SK-N-SH (cell line): Measurements from ENCODE around the gene RBP5. TPM values are rescaled to one million over a fixed set of nuclear protein-coding genes. Genes with fewer than 3 reads are reported as not detected.
A peak's percentile ranks its signal among the peaks of the same experiment; 100 is the strongest.

Source experiments
- CTCF ChIA-PET: fragments of 300-600, 350-600 bp; formaldehyde crosslinking; extraction: SDS; loops from one replicate; lab custom pipeline; 2021; lab: Yijun Ruan, JAX
- POLR2A ChIA-PET: fragments of 350-600 bp; sonication (Branson Sonifier 250); formaldehyde crosslinking; extraction: SDS; loops from one replicate; lab custom pipeline; 2020; ENCODE audit warnings: antibody characterized with exemption, inconsistent platforms; lab: Yijun Ruan, JAX
- DNase-seq: peaks from one replicate; pipeline ENCODE4 v3.0.0; 2012
- H2AFZ ChIP-seq: fragments of 200-600 bp; sonication (generic); 2 replicates; pipeline ENCODE4 v1.8.1; 2016; ENCODE audit warnings: antibody characterized with exemption, mild to moderate bottlenecking, low read depth
- H3F3A ChIP-seq: fragments of 200-600 bp; sonication (generic); replicated peaks from 2 replicates; pipeline ENCODE3; 2016; ENCODE audit warnings: antibody characterized with exemption, mild to moderate bottlenecking; ENCODE audit not compliant: insufficient read depth
- H3K27ac ChIP-seq, 2 experiments: fragments of 200-500 bp in 1 of 2; fragments of 200-600 bp in 1 of 2; sonication (Bioruptor generic) in 1 of 2; sonication (generic), shearing (Covaris generic) in 1 of 2; 2 replicates each; pipeline versions ENCODE4 v1.5.1 to v1.6.1; 2014 to 2016; ENCODE audit warnings: low read depth in 2 of 2, inconsistent platforms in 1 of 2, low read length in 1 of 2, mild to moderate bottlenecking in 1 of 2, mixed read lengths in 1 of 2
- H3K27me3 ChIP-seq: fragments of 200-600 bp; sonication (generic), shearing (Covaris generic); 2 replicates; pipeline ENCODE4 v1.6.1; 2016; ENCODE audit warnings: mixed run types; ENCODE audit not compliant: insufficient read depth
- H3K36me3 ChIP-seq, 2 experiments: fragments of 200-500 bp in 1 of 2; fragments of 200-600 bp in 1 of 2; sonication (Bioruptor generic) in 1 of 2; sonication (generic) in 1 of 2; replicated peaks in 1 of 2; 2 replicates each; pipeline versions ENCODE3 to v1.5.1; 2014 to 2016; ENCODE audit warnings: low read length in 1 of 2, mild to moderate bottlenecking in 1 of 2; ENCODE audit not compliant: insufficient read depth in 2 of 2, control insufficient read depth in 1 of 2
- H3K4me1 ChIP-seq, 2 experiments: fragments of 200-500 bp in 1 of 2; fragments of 200-600 bp in 1 of 2; sonication (Bioruptor generic) in 1 of 2; sonication (generic), shearing (Covaris generic) in 1 of 2; 2 replicates each; pipeline versions ENCODE4 v1.5.1 to v1.6.1; 2014 to 2016; ENCODE audit warnings: low read depth in 1 of 2, low read length in 1 of 2, mixed run types in 1 of 2; ENCODE audit not compliant: insufficient read depth in 2 of 2, control insufficient read depth in 1 of 2
- H3K4me2 ChIP-seq: fragments of 200-600 bp; sonication (generic), shearing (Covaris generic); 2 replicates; pipeline ENCODE4 v1.6.1; 2017; ENCODE audit warnings: mixed run types
- H3K4me3 ChIP-seq, 2 experiments: fragments of 200-500 bp in 1 of 2; fragments of 200-600 bp in 1 of 2; sonication (Bioruptor generic) in 1 of 2; sonication (generic), shearing (Covaris generic) in 1 of 2; 2 replicates each; pipeline versions ENCODE4 v1.5.1 to v1.8.1; 2014 to 2016; ENCODE audit warnings: low read depth in 2 of 2, inconsistent platforms in 1 of 2, low read length in 1 of 2, mild to moderate bottlenecking in 1 of 2, mixed read lengths in 1 of 2, moderate library complexity in 1 of 2
- H3K79me2 ChIP-seq: fragments of 200-600 bp; sonication (generic); 2 replicates; pipeline ENCODE4 v1.8.1; 2017; ENCODE audit warnings: mild to moderate bottlenecking; ENCODE audit not compliant: insufficient read depth
- H3K9ac ChIP-seq: fragments of 200-600 bp; sonication (generic); 2 replicates; pipeline ENCODE4 v1.6.1; 2017; ENCODE audit warnings: mixed run types
- H3K9me2 ChIP-seq: fragments of 200-600 bp; sonication (generic); 2 replicates; pipeline ENCODE4 v1.6.1; 2017; ENCODE audit warnings: mixed run types
- H3K9me3 ChIP-seq: fragments of 200-600 bp; sonication (generic); 2 replicates; pipeline ENCODE4 v1.6.1; 2017; ENCODE audit warnings: mixed run types, mild to moderate bottlenecking, moderate library complexity
- H4K20me1 ChIP-seq: fragments of 200-600 bp; sonication (generic); 2 replicates; pipeline ENCODE4 v1.6.1; 2017; ENCODE audit warnings: mild to moderate bottlenecking, mixed run types; ENCODE audit not compliant: insufficient read depth
- CHD2 ChIP-seq: fragments of 150-350 bp; IDR thresholded peaks from 2 replicates; pipeline ENCODE4 v1.6.1; 2018; ENCODE audit warnings: low read length; ENCODE audit not compliant: partially characterized antibody
- ELF1 ChIP-seq: IDR thresholded peaks from 2 replicates; pipeline ENCODE4 v1.4.0; 2012
- MXI1 ChIP-seq: IDR thresholded peaks from 2 replicates; pipeline ENCODE4 v1.6.1; 2012; ENCODE audit warnings: mild to moderate bottlenecking, low read depth, low read length, improper control_type of control experiment
- NRF1 ChIP-seq: IDR thresholded peaks from 2 replicates; pipeline ENCODE4 v1.6.1; 2012; ENCODE audit warnings: low read depth, mild to moderate bottlenecking, low read length
- POLR2AphosphoS5 ChIP-seq: IDR thresholded peaks from 2 replicates; pipeline ENCODE4 v1.6.1; 2012; ENCODE audit warnings: low read depth, low read length
- TCF12 ChIP-seq: IDR thresholded peaks from 2 replicates; pipeline ENCODE4 v1.4.0; 2012
- WGBS: methylation state at CpG from one replicate; pipeline ENCODE4 v1.1.6; 2017; ENCODE audit warnings: low lambda C conversion rate; 5-methylcytosine and 5-hydroxymethylcytosine counted together
- polyA plus RNA-seq, 3 experiments: library from polyadenylated mRNA; depleted of rRNA; stranded (reverse); fragments of >200 nt; gene quantifications; 2 replicates each; pipeline ENCODE4 v1.2.3, GENCODE V29; 2012
- TF ChIP-seq, protein P1 (sequence below): IDR thresholded peaks from 2 replicates; pipeline ENCODE4; 2012
- TF ChIP-seq, protein P2 (sequence below): fragments of 150-350 bp; IDR thresholded peaks from 2 replicates; pipeline ENCODE4 v1.6.1; 2016; ENCODE audit warnings: mild to moderate bottlenecking, low read depth, low read length
- TF ChIP-seq, protein P3 (sequence below): fragments of 200-600 bp; sonication (generic); IDR thresholded peaks from 2 replicates; pipeline ENCODE4 v1.6.1; 2017; ENCODE audit warnings: antibody characterized with exemption, mild to moderate bottlenecking, moderate library complexity

The RBP5 gene
- polyA plus RNA-seq, 1 of the 3 experiments (the other 2 are of a cell fraction): 0.12 TPM

DNA sequence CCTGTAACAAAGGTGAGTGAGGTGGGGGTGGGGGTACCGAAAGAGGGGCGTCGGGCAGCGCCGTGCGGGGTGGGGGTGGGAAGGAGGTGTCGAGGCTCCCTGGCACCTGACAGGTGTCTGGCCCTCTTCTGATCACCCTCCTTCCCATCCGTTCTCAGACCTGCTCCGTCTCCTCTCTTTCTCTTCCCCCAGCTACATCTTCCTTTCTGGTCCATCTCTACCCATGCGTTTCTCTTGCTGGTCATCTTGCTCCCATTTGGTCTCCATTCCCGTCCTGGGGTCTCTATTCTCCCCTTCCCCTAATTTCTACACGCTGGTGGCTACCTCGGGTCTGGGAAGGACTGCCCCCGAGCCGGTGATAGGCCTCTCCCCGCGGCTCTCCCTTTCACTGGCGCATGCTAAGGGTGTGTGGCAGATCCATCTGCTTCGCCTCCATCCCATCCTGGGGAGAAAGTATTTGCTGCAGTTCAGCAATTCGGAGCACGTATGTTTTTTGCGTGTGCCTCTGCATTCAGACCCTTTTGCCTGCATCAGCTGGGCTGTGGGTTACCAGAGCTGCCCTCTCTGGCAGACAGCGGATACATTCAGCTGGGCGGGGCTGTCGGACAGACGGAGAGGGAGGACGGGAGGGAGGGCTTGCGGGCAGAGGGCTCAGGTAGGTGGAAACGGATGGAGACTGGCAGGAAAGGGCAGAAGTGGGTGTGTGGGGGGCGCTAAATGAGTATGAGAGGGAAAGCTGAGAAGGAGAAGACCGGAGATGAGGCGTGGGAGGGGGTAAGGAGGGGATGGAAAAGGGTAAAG lies 2.2 kb upstream of the RBP5 start:
- Histone ChIP-seq H3K4me2 (peak overlapping the region; percentile 95), H3K9ac (peak overlapping the region; percentile 51; the same call in 1 of the 2 replicates), H3K27ac (peak overlapping the region in 1 of 2 experiments; percentile 64; a peak in 1 of 4 replicates), H3K4me3 (peak overlapping the region; percentile 71 to 76), H3K4me1 (peaks cover 0 to 13% of the 10 kb centered on the region in 2 experiments; a peak in 1 of 4 replicates), H3K9me3 (no peaks in the 10 kb centered on the region), H2AFZ (peak overlapping the region; percentile 90; the same call in 1 of the 2 replicates), H4K20me1 (no peaks in the 10 kb centered on the region), H3F3A (no peaks in the 10 kb centered on the region), H3K79me2 (no peaks in the 10 kb centered on the region), H3K27me3 (0 out of 2 replicates have a peak, but pooled peaks cover 7% of the 10 kb centered on the region), H3K9me2 (no peaks in the 10 kb centered on the region), H3K36me3 (peaks cover 0 to 2% of the 10 kb centered on the region in 2 experiments)
- CTCF ChIA-PET: interaction anchor here (1.0 to 2.1 kb wide), 6 partner anchors 10 to 58 kb away, joined by 3 to 9 read pairs (median 6); no protein-coding TSS in a partner anchor
- POLR2A ChIA-PET: no interaction called here
- TF ChIP-seq POLR2AphosphoS5 (no peak), MXI1 (peak; percentile 65; the same call in 1 of the 2 replicates)
- 32% methylated on average over 32 of the region's 32 CpGs for WGBS
- DNase-seq: peak; percentile 78

DNA sequence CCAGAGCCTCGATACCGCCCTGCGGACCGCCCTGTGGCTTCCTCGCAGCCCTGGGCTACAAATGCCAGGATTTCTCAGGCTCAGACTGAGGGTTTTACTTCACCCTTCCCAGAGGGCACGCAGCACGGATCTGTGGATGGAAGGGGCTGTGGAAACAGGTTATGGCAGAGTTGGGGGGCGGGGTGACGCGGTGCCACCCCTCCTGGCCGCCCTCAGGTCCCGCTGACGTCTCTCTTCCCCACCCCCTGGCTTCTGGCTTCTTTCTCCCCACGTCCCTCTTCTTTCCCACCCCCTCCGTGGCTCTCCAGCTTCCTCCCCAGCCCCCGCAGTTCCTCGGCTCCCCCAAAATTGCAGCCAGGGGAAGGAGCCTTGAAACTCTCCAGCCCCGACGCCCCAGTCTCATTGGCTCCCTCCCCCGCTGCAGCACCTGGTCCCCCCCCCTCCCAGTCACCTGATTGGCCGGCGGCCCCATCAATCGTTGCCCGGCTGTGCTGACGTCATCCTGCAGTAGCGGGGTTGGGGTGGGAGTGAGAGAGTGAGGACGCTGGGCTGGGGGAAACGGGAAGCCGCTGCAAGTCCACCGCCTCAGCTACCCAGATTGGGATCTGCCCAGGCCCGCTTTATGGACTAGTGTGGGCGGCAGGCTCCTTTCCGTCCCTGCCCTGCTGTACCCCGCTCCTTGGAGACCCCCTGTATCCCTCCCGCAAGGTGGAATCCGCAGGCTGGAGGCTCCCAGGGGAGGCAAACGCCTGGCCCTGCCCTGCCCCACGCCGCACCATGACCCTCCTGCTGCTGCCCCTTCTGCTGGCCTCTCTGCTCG lies 1.4 kb upstream of the RBP5 start, which contains the start of gene CLSTN3:
Gene CLSTN3, plus strand, starts transcription at position 500 of the 820 bp plus-strand sequence. Its CDS starts 278 bp downstream, at position 778.
- no peaks in the 10 kb centered on the region for H3K9me2 ChIP-seq
- H3K9me3 ChIP-seq: no peaks in the 10 kb centered on the region
- H3K36me3 ChIP-seq: peaks cover 0 to 2% of the 10 kb centered on the region in 2 experiments
- DNase-seq: peak; percentile 100
- ChIA-PET POLR2A (no interaction called here), CTCF (interaction anchor here (0.9 to 2.8 kb wide), 6 partner anchors 11 to 59 kb away, joined by 3 to 11 read pairs (median 6); no protein-coding TSS in a partner anchor)
- H3K27ac ChIP-seq: peak within 1 kb of the TSS in 1 of 2 experiments; percentile 67; a peak in 1 of 4 replicates
- H2AFZ ChIP-seq: peak within 1 kb of the TSS; percentile 90; the same call in 1 of the 2 replicates
- no peaks in the 10 kb centered on the region for H3K79me2 ChIP-seq
- no peaks in the 10 kb centered on the region for H3F3A ChIP-seq
- TF ChIP-seq, protein P1, sequence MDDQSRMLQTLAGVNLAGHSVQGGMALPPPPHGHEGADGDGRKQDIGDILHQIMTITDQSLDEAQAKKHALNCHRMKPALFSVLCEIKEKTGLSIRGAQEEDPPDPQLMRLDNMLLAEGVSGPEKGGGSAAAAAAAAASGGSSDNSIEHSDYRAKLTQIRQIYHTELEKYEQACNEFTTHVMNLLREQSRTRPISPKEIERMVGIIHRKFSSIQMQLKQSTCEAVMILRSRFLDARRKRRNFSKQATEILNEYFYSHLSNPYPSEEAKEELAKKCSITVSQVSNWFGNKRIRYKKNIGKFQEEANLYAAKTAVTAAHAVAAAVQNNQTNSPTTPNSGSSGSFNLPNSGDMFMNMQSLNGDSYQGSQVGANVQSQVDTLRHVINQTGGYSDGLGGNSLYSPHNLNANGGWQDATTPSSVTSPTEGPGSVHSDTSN: peak; percentile 97
- TF ChIP-seq ELF1 (no peak), CHD2 (peak; percentile 38), TCF12 (no peak), NRF1 (no peak)
- TF ChIP-seq, protein P2, sequence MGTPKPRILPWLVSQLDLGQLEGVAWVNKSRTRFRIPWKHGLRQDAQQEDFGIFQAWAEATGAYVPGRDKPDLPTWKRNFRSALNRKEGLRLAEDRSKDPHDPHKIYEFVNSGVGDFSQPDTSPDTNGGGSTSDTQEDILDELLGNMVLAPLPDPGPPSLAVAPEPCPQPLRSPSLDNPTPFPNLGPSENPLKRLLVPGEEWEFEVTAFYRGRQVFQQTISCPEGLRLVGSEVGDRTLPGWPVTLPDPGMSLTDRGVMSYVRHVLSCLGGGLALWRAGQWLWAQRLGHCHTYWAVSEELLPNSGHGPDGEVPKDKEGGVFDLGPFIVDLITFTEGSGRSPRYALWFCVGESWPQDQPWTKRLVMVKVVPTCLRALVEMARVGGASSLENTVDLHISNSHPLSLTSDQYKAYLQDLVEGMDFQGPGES: peak; percentile 39; the same call in 1 of the 2 replicates
- TF ChIP-seq, protein P3, sequence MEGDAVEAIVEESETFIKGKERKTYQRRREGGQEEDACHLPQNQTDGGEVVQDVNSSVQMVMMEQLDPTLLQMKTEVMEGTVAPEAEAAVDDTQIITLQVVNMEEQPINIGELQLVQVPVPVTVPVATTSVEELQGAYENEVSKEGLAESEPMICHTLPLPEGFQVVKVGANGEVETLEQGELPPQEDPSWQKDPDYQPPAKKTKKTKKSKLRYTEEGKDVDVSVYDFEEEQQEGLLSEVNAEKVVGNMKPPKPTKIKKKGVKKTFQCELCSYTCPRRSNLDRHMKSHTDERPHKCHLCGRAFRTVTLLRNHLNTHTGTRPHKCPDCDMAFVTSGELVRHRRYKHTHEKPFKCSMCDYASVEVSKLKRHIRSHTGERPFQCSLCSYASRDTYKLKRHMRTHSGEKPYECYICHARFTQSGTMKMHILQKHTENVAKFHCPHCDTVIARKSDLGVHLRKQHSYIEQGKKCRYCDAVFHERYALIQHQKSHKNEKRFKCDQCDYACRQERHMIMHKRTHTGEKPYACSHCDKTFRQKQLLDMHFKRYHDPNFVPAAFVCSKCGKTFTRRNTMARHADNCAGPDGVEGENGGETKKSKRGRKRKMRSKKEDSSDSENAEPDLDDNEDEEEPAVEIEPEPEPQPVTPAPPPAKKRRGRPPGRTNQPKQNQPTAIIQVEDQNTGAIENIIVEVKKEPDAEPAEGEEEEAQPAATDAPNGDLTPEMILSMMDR: no peak
- H3K4me3 ChIP-seq: peak within 1 kb of the TSS; percentile 71 to 76
- H3K4me2 ChIP-seq: peak within 1 kb of the TSS; percentile 95
- peaks cover 0 to 13% of the 10 kb centered on the region in 2 experiments; a peak in 1 of 4 replicates for H3K4me1 ChIP-seq
- H3K9ac ChIP-seq: peak within 1 kb of the TSS; percentile 51; the same call in 1 of the 2 replicates
- H4K20me1 ChIP-seq: no peaks in the 10 kb centered on the region
- WGBS: 39% methylated on average over 25 of the region's 40 CpGs
- H3K27me3 ChIP-seq: 0 out of 2 replicates have a peak, but pooled peaks cover 7% of the 10 kb centered on the region
